HG03280 (cell line): ENCODE measurements around the gene KCNK1.

Experiments
- ATAC-seq: cut with Tn5 transposase; IDR thresholded peaks from one replicate; pipeline ENCODE4 v1.9.1; 2021; ENCODE audit warnings: mild to moderate bottlenecking, moderate library complexity; ENCODE audit not compliant: unreplicated experiment

Gene KCNK1

GRCh38 chr1:233695901-233696300, 82.0 kb downstream of the KCNK1 start:
- no peak for ATAC-seq

GRCh38 chr1:233700338-233700737, 86.4 kb downstream of the KCNK1 start:
- ATAC-seq, result no peak

DNA sequence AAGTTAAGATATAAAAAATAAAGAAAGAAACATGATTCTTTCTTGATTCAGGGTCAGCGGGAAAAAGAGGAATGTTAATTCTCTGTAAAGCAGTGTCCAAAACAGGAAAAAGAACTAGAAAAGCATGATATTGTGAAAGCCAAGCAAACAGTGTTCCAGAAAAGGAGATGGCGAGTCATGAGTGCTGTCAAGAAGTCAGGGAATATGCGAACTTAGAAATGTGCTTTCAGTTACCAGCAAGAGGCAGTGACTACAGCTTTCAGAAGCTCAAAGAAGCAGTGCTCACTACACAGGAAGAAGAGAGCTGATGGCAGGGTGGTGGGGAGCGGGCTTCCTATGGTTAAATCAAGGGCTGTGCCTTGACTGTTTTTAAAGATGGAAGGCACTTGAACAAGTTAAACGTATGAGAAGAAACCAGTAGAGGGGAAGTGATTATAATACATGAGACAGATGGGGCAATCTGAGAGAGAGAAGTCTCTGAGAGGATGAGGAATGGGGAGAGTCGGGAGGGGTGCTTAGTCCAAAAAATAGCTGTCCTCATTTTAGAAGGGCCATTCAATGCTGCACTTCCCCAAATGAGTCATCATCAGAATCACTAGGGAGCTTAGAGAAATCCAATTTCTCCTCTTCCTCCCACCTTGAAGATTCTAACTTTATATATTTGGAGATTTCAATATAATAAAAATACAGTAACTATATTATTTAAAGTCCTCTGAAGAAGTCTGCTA, 90.4 kb downstream of the KCNK1 start:
- no peak for ATAC-seq

DNA sequence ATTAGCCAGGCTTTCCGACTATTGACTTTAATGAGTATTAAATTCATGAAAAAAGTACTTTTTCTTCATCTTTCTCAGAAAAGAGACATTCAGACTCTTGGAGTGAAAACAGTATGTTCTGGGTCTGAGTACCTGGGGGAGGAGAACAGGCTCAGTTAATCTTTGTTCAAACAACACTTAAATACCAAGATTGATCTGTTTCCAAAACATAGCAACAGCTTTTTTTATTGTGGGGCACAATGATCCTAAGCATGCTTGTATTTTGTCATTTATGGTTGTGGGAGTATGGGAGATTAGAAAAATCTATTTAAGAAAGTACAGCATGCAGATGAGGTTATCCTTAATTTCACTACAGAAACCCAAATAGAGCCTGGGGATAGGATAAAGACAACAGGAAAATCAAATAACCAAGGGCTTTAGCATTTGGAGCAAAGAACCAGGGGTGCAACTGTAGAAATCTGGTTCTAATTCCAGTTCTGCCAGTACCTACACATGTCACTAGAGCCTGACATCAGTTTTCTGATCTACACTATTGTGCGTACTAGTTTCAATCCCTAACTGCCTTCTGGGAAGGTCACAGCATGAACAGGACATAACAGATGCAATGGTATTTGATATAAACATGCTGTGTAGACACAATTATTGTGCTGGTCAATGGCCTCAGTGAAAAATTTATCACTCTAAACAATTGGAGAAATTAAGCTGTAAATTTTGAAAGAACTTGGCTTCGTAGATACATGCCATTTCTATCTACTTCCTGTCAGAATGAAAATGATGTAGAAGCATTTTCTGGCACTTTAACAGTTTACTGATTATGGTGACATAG, 91.2 kb downstream of the KCNK1 start:
- no peak for ATAC-seq

DNA sequence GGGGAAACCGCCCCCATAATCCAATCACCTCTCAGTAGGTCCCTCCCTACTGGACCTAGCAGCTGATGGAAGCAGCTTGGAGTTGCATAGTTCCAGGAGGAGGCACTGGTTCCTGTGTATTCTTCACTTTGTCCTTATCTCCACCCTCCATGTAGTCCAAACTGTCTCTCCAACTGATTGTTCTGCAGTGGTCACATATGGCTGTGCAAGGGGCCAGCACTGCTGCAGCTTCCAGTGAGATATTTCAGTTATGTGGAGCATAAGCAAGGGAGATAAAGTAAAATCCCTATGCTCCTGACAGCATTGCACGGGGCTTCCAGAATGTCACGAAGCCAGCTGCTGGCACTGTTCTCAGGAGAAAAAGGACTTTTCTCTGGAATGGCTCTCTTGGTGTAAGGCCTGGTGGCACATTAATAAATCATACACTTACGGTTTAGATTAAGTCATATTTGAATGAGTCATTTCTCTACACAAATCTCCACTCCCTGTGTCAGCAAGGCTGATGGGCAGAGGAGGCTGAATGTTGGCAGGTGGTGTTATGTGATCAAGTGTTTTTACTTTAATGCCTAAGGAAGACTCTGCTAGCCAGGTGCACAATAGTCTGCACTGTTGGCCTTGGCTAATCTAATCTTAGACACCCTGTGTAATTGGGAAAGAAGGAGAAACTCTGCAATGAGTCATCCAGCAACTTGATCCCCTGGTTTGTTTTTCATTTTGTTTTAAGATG, 93.4 kb downstream of the KCNK1 start:
- ATAC-seq, result no peak

GRCh38 chr1:233707880-233708815, 94.2 kb downstream of the KCNK1 start:
- no peak for ATAC-seq

DNA sequence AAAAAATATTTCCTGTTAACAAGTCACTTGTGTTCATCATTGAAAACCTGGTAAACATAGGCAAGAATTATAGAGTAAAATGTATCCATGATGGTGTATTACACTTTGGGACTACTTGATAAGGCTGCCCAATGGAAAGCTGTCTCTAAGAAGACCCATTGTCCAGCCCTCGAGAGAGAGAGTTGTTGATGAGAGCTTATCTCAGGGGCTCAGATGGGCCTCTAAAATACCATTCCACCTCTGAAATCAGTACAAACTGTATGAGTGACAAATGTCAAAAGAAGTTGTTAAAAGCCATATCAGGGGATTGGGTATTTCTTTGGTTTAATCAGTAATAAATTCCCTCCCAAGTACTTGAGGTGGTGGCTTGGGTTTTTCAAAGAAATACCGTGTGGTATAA, 96.1 kb downstream of the KCNK1 start:
- no peak for ATAC-seq

GRCh38 chr1:233710507-233710906, 96.6 kb downstream of the KCNK1 start:
- ATAC-seq, result no peak

GRCh38 chr1:233714631-233715217, 100.8 kb downstream of the KCNK1 start:
- no peak for ATAC-seq

DNA sequence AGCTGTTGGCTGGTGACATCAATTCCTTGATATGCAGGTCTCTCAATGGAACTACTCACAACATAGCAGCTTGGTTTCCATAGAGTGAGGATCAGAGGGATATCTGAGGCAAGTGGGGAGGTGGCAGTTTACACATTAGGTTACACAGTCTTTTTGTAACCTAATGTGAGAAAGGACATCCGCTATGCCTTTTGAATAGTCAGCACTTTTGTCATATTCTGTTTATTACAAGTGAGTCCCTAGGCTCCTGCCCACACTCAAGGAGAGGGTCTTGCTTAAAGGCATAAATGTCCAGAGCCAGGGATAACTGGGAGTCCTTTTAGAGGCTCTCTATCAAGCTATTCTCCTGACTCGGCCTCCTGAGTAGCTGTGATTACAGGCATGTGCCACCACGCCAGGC, 104.2 kb downstream of the KCNK1 start:
- ATAC-seq, result no peak

- ATAC-seq, result no peak
Observed at GRCh38 chr1:233719655-233720341, 105.9 kb downstream of the KCNK1 start.

GRCh38 chr1:233721004-233721595, 107.2 kb downstream of the KCNK1 start:
- peak; percentile 77 for ATAC-seq
